HFFc6 (cell line): ENCODE measurements around the gene PTPRN2. TPM values are rescaled to one million over a fixed set of nuclear protein-coding genes. Genes with fewer than 3 reads are reported as not detected.
"Not testable (repeated sequence)": the region's sequence is repeated elsewhere in the genome, so short reads cannot be mapped to it uniquely, and the experiment has no call there.

Experiments
- DNase-seq: peaks from one replicate; pipeline ENCODE4 v3.0.0-alpha.2; 2018
- H3K27ac Mint-ChIP-seq: 2 replicates; pipeline ENCODE4 v1.8.0; 2020; ENCODE audit warnings: mild to moderate bottlenecking, mixed read lengths
- H3K27me3 Mint-ChIP-seq: 2 replicates; pipeline ENCODE4 v1.8.0; 2021; ENCODE audit warnings: mild to moderate bottlenecking, moderate library complexity, mixed read lengths; ENCODE audit not compliant: insufficient read depth
- H3K36me3 Mint-ChIP-seq: 2 replicates; pipeline ENCODE4 v1.8.0; 2021; ENCODE audit warnings: low read depth, mixed read lengths
- H3K4me1 Mint-ChIP-seq: 2 replicates; pipeline ENCODE4 v1.8.0; 2020; ENCODE audit warnings: low read depth, mixed read lengths
- H3K4me3 Mint-ChIP-seq: 2 replicates; pipeline ENCODE4 v1.8.0; 2020; ENCODE audit warnings: mild to moderate bottlenecking, moderate library complexity, mixed read lengths
- H3K9me3 Mint-ChIP-seq: 2 replicates; pipeline ENCODE4 v1.8.0; 2020; ENCODE audit warnings: mild to moderate bottlenecking, mixed read lengths
- total RNA-seq, 6 experiments: library from RNA; stranded (reverse); fragmentation: NEBNext Ultra II Directional; extraction: Animal tissue kit (Norgen Biotek cat#: 25700); gene quantifications; 2 replicates in 1 of 6; 3 replicates in 5 of 6; pipeline ENCODE4 v1.2.3, GENCODE V29; 2021
- TF ChIP-seq, protein P1 (sequence below): fragments of 200-600 bp; sonication (generic); IDR thresholded peaks from 2 replicates; pipeline ENCODE4 v1.5.0; 2021; ENCODE audit warnings: antibody characterized with exemption, mild to moderate bottlenecking

Gene PTPRN2
- total RNA-seq, 6 experiments from 2014 or later: 0.05 to 0.27 (median 0.23) TPM

DNA sequence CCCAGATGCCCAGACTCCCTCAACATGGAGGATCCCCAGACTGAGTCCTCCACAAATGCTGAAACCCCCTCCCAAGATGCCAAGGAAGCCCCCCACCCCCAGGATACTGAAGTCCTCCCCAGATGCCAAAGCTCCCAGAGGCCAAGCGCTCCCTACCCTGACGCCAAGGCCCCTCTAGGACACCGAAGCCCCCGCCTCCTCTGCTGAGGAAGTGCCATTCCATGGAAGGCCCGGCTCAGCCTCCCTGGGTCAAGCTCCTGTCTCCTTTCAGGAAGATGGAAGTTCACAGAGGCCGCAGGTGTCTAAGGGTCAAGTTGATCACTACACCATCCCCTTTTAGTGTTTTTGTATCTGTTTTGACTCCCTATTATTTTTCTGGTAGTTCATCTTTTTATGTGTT, 644.1 kb downstream of the PTPRN2 start:
- no peak for DNase-seq
- peaks cover 8% of the 10 kb centered on the region; the same call in 1 of the 2 replicates for H3K27me3 Mint-ChIP-seq
- peaks cover 82% of the 10 kb centered on the region for H3K9me3 Mint-ChIP-seq
- no peak overlapping the region for H3K4me3 Mint-ChIP-seq
- no peaks in the 10 kb centered on the region for H3K4me1 Mint-ChIP-seq
- peaks cover 6% of the 10 kb centered on the region; the same call in 1 of the 2 replicates for H3K36me3 Mint-ChIP-seq
- H3K27ac Mint-ChIP-seq: no peak overlapping the region
- TF ChIP-seq, protein P1, sequence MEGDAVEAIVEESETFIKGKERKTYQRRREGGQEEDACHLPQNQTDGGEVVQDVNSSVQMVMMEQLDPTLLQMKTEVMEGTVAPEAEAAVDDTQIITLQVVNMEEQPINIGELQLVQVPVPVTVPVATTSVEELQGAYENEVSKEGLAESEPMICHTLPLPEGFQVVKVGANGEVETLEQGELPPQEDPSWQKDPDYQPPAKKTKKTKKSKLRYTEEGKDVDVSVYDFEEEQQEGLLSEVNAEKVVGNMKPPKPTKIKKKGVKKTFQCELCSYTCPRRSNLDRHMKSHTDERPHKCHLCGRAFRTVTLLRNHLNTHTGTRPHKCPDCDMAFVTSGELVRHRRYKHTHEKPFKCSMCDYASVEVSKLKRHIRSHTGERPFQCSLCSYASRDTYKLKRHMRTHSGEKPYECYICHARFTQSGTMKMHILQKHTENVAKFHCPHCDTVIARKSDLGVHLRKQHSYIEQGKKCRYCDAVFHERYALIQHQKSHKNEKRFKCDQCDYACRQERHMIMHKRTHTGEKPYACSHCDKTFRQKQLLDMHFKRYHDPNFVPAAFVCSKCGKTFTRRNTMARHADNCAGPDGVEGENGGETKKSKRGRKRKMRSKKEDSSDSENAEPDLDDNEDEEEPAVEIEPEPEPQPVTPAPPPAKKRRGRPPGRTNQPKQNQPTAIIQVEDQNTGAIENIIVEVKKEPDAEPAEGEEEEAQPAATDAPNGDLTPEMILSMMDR: no peak

DNA sequence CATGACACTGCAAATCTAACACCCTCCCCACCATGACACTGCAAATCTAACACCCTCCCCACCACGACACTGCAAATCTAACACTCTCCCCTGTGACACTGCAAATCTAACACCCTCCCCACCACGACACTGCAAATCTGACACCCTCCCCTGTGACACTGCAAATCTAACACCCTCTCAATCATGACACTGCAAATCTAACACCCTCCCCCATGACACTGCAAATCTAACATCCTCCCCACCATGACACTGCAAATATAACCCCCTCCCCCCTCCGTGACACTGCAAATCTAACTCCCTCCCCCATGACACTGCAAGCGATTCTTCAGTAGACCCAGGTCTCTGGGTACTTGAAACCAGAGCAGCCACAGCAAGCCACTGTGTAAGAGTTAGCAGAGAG, 646.4 kb downstream of the PTPRN2 start:
- Mint-ChIP-seq H3K9me3 (peaks cover 78% of the 10 kb centered on the region), H3K27me3 (peaks cover 8% of the 10 kb centered on the region; the same call in 1 of the 2 replicates), H3K4me1 (no peaks in the 10 kb centered on the region), H3K36me3 (peaks cover 13% of the 10 kb centered on the region), H3K27ac (no peak overlapping the region), H3K4me3 (no peak overlapping the region)
- no peak for DNase-seq
- TF ChIP-seq, protein P1: no peak

DNA sequence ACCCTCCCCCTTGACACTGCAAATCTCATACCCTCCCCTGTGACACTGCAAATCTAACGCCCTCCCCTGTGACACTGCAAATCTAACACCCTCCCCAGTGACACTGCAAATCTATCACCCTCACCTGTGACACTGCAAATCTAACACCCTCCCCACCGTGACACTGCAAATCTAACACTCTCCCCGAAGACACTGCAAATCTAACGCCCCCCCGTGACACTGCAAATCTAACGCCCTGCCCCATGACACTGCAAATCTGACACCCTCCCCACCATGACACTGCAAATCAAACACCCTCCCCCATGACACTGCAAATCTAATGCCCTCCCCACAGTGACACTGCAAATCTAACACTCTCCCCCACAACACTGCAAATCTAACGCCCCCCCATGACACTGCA, 647.1 kb downstream of the PTPRN2 start:
- no peak overlapping the region for H3K4me3 Mint-ChIP-seq
- peaks cover 76% of the 10 kb centered on the region for H3K9me3 Mint-ChIP-seq
- TF ChIP-seq, protein P1: no peak
- H3K27me3 Mint-ChIP-seq: peaks cover 10% of the 10 kb centered on the region; the same call in 1 of the 2 replicates
- H3K36me3 Mint-ChIP-seq: peaks cover 18% of the 10 kb centered on the region
- no peaks in the 10 kb centered on the region for H3K4me1 Mint-ChIP-seq
- no peak overlapping the region for H3K27ac Mint-ChIP-seq
- DNase-seq: no peak

DNA sequence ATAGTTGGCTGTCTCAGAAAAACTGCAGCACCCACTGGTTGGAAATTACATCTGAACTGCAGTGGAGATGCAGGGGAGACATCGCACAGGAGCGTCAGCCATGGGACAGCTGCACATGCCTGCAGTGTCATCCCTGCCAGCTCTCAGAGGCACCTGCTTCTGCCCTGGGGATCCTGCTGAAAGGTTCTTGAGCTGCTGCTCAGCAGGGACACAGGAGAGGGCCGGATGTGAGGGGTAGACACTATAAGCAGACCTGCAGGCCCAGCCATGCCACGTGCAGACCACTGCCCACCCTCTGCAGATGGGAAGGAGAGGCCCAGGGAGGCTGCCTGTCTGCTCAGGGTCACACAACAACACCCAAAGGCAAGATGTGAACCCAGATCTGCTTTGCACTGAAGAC, 649.4 kb downstream of the PTPRN2 start:
- Mint-ChIP-seq H3K4me3 (no peak overlapping the region), H3K27me3 (peaks cover 5% of the 10 kb centered on the region), H3K27ac (no peak overlapping the region), H3K9me3 (peaks cover 75% of the 10 kb centered on the region), H3K36me3 (peaks cover 26% of the 10 kb centered on the region), H3K4me1 (no peaks in the 10 kb centered on the region)
- TF ChIP-seq, protein P1: no peak
- no peak for DNase-seq

DNA sequence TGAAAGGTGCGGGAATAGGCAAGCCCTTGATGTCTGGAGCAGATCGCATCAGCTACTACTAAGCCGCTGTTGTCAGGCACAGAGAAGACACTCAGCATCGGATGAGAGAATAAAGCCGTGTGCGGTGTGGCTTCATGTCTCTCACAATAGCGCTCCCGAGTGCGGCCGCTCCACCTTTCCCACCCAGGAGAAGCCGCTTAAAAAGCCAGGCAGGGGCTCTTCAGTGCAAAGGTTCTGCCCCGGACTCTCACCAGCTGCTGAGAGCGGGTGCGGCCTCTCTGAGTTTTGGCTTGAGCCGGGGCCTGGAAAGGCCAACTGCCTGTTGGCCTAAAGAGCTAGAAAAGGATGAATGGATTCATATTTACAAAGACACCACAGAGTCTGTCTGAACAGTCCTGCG, 650.2 kb downstream of the PTPRN2 start:
- no peak overlapping the region for H3K4me3 Mint-ChIP-seq
- H3K27me3 Mint-ChIP-seq: peaks cover 5% of the 10 kb centered on the region
- no peak for DNase-seq
- no peak overlapping the region for H3K27ac Mint-ChIP-seq
- no peaks in the 10 kb centered on the region for H3K4me1 Mint-ChIP-seq
- TF ChIP-seq, protein P1: no peak
- H3K36me3 Mint-ChIP-seq: peaks cover 27% of the 10 kb centered on the region
- H3K9me3 Mint-ChIP-seq: peaks cover 73% of the 10 kb centered on the region

DNA sequence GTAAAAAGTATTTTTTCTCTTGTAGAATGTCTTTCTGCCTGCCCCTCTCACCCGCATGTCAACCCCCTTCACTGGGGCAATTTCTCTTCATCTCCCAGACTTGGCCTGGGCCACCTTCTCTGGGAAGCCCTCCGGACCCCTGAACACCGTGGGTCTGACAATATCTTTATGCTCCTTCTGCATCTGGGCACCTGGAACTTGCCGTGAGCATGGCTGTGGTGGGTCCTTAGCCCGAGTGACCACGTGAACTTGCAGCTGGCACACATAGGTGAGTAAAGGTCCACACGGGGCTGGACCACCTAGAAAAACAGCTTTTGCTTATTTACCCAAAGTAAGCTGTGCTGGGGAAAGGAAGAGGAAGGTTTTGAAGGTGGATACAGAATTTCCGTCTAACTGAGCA, 650.6 kb downstream of the PTPRN2 start:
- TF ChIP-seq, protein P1: no peak
- H3K27ac Mint-ChIP-seq: no peak overlapping the region
- peaks cover 29% of the 10 kb centered on the region for H3K36me3 Mint-ChIP-seq
- no peak for DNase-seq
- peaks cover 5% of the 10 kb centered on the region for H3K27me3 Mint-ChIP-seq
- H3K4me1 Mint-ChIP-seq: no peaks in the 10 kb centered on the region
- peaks cover 74% of the 10 kb centered on the region for H3K9me3 Mint-ChIP-seq
- no peak overlapping the region for H3K4me3 Mint-ChIP-seq

DNA sequence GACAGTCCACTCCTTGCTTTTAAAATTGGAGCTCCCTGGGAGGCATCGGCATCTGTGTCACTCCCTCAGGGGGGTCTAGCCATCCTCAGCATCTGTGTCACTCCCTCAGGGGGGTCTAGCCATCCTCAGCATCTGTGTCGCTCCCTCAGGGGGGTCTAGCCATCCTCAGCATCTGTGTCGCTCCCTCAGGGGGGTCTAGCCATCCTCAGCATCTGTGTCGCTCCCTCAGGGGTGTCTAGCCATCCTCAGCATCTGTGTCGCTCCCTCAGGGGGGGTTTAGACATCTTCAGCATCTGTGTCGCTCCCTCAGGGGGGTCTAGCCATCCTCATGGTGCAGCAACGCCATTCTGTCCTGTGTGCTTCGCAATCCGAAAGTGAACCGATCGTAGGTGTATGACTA, 651.9 kb downstream of the PTPRN2 start:
- H3K4me3 Mint-ChIP-seq, H3K27me3 Mint-ChIP-seq, DNase-seq, H3K4me1 Mint-ChIP-seq, H3K27ac Mint-ChIP-seq: not testable (repeated sequence)
- peaks cover 29% of the 10 kb centered on the region for H3K36me3 Mint-ChIP-seq
- H3K9me3 Mint-ChIP-seq: peaks cover 83% of the 10 kb centered on the region

DNA sequence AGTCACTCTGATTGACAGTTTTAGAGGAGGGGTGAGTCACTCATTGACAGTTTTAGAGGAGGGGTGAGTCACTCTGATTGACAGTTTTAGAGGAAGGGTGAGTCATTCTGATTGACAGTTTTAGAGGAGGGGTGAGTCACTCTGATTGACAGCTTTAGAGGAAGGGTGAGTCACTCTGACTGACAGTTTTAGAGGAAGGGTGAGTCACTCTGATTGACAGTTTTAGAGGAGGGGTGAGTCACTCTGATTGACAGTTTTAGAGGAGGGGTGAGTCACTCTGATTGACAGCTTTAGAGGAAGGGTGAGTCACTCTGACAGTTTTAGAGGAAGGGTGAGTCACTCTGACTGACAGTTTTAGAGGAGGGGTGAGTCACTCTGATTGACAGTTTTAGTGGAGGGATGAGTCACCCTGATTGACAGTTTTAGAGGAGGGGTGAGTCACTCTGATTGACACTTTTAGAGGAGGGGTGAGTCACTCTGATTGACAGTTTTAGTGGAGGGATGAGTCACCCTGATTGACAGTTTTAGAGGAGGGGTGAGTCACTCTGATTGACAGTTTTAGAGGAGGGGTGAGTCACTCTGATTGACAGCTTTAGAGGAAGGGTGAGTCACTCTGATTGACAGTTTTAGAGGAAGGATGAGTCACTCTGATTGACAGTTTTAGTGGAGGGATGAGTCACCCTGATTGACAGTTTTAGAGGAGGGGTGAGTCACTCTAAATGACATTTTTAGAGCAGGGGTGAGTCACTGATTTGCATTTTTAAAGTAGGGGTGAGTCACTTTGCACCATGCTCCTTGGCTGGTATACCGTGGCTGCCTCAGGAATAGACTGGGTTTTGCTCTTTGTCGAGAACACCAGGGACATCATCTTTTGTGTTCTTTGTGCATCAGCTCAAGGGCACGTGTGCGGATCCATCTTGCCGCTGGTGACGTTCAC, 654.1 kb downstream of the PTPRN2 start:
- DNase-seq, H3K4me3 Mint-ChIP-seq, H3K4me1 Mint-ChIP-seq, H3K27ac Mint-ChIP-seq, H3K27me3 Mint-ChIP-seq: not testable (repeated sequence)
- peaks cover 84% of the 10 kb centered on the region for H3K9me3 Mint-ChIP-seq
- H3K36me3 Mint-ChIP-seq: peaks cover 29% of the 10 kb centered on the region
